SK-N-SH (cell line): ENCODE data around the gene IL2RA. TPM values are rescaled to one million over a fixed set of nuclear protein-coding genes. Genes with fewer than 3 reads are reported as not detected.

Experiments used
- CTCF ChIA-PET: fragments of 300-600, 350-600 bp; formaldehyde crosslinking; extraction: SDS; loops from one replicate; lab custom pipeline; 2021; lab: Yijun Ruan, JAX
- POLR2A ChIA-PET: fragments of 350-600 bp; sonication (Branson Sonifier 250); formaldehyde crosslinking; extraction: SDS; loops from one replicate; lab custom pipeline; 2020; ENCODE audit warnings: antibody characterized with exemption, inconsistent platforms; lab: Yijun Ruan, JAX
- DNase-seq: peaks from one replicate; pipeline ENCODE4 v3.0.0; 2012
- H2AFZ ChIP-seq: fragments of 200-600 bp; sonication (generic); 2 replicates; pipeline ENCODE4 v1.8.1; 2016; ENCODE audit warnings: antibody characterized with exemption, mild to moderate bottlenecking, low read depth
- H3F3A ChIP-seq: fragments of 200-600 bp; sonication (generic); replicated peaks from 2 replicates; pipeline ENCODE3; 2016; ENCODE audit warnings: antibody characterized with exemption, mild to moderate bottlenecking; ENCODE audit not compliant: insufficient read depth
- H3K27ac ChIP-seq, 2 experiments: fragments of 200-500 bp in 1 of 2; fragments of 200-600 bp in 1 of 2; sonication (Bioruptor generic) in 1 of 2; sonication (generic), shearing (Covaris generic) in 1 of 2; 2 replicates each; pipeline versions ENCODE4 v1.5.1 to v1.6.1; 2014 to 2016; ENCODE audit warnings: low read depth in 2 of 2, inconsistent platforms in 1 of 2, low read length in 1 of 2, mild to moderate bottlenecking in 1 of 2, mixed read lengths in 1 of 2
- H3K27me3 ChIP-seq: fragments of 200-600 bp; sonication (generic), shearing (Covaris generic); 2 replicates; pipeline ENCODE4 v1.6.1; 2016; ENCODE audit warnings: mixed run types; ENCODE audit not compliant: insufficient read depth
- H3K36me3 ChIP-seq, 2 experiments: fragments of 200-500 bp in 1 of 2; fragments of 200-600 bp in 1 of 2; sonication (Bioruptor generic) in 1 of 2; sonication (generic) in 1 of 2; replicated peaks in 1 of 2; 2 replicates each; pipeline versions ENCODE3 to v1.5.1; 2014 to 2016; ENCODE audit warnings: low read length in 1 of 2, mild to moderate bottlenecking in 1 of 2; ENCODE audit not compliant: insufficient read depth in 2 of 2, control insufficient read depth in 1 of 2
- H3K4me1 ChIP-seq, 2 experiments: fragments of 200-500 bp in 1 of 2; fragments of 200-600 bp in 1 of 2; sonication (Bioruptor generic) in 1 of 2; sonication (generic), shearing (Covaris generic) in 1 of 2; 2 replicates each; pipeline versions ENCODE4 v1.5.1 to v1.6.1; 2014 to 2016; ENCODE audit warnings: low read depth in 1 of 2, low read length in 1 of 2, mixed run types in 1 of 2; ENCODE audit not compliant: insufficient read depth in 2 of 2, control insufficient read depth in 1 of 2
- H3K4me2 ChIP-seq: fragments of 200-600 bp; sonication (generic), shearing (Covaris generic); 2 replicates; pipeline ENCODE4 v1.6.1; 2017; ENCODE audit warnings: mixed run types
- H3K4me3 ChIP-seq, 2 experiments: fragments of 200-500 bp in 1 of 2; fragments of 200-600 bp in 1 of 2; sonication (Bioruptor generic) in 1 of 2; sonication (generic), shearing (Covaris generic) in 1 of 2; 2 replicates each; pipeline versions ENCODE4 v1.5.1 to v1.8.1; 2014 to 2016; ENCODE audit warnings: low read depth in 2 of 2, inconsistent platforms in 1 of 2, low read length in 1 of 2, mild to moderate bottlenecking in 1 of 2, mixed read lengths in 1 of 2, moderate library complexity in 1 of 2
- H3K79me2 ChIP-seq: fragments of 200-600 bp; sonication (generic); 2 replicates; pipeline ENCODE4 v1.8.1; 2017; ENCODE audit warnings: mild to moderate bottlenecking; ENCODE audit not compliant: insufficient read depth
- H3K9ac ChIP-seq: fragments of 200-600 bp; sonication (generic); 2 replicates; pipeline ENCODE4 v1.6.1; 2017; ENCODE audit warnings: mixed run types
- H3K9me2 ChIP-seq: fragments of 200-600 bp; sonication (generic); 2 replicates; pipeline ENCODE4 v1.6.1; 2017; ENCODE audit warnings: mixed run types
- H3K9me3 ChIP-seq: fragments of 200-600 bp; sonication (generic); 2 replicates; pipeline ENCODE4 v1.6.1; 2017; ENCODE audit warnings: mixed run types, mild to moderate bottlenecking, moderate library complexity
- H4K20me1 ChIP-seq: fragments of 200-600 bp; sonication (generic); 2 replicates; pipeline ENCODE4 v1.6.1; 2017; ENCODE audit warnings: mild to moderate bottlenecking, mixed run types; ENCODE audit not compliant: insufficient read depth
- CHD2 ChIP-seq: fragments of 150-350 bp; IDR thresholded peaks from 2 replicates; pipeline ENCODE4 v1.6.1; 2018; ENCODE audit warnings: low read length; ENCODE audit not compliant: partially characterized antibody
- EZH2phosphoT487 ChIP-seq: fragments of 200-600 bp; sonication (generic); IDR thresholded peaks from 2 replicates; pipeline ENCODE4 v1.6.1; 2017; ENCODE audit warnings: low read depth, mixed run types, mild to moderate bottlenecking, antibody characterized with exemption, moderate library complexity, borderline replicate concordance
- GABPA ChIP-seq: IDR thresholded peaks from 2 replicates; pipeline ENCODE4 v1.4.0; 2012; ENCODE audit warnings: low read depth, mild to moderate bottlenecking
- MXI1 ChIP-seq: IDR thresholded peaks from 2 replicates; pipeline ENCODE4 v1.6.1; 2012; ENCODE audit warnings: mild to moderate bottlenecking, low read depth, low read length, improper control_type of control experiment
- RXRA ChIP-seq: IDR thresholded peaks from 2 replicates; pipeline ENCODE4 v1.4.0; 2012; ENCODE audit warnings: low read depth, mild to moderate bottlenecking, borderline replicate concordance
- TAF1 ChIP-seq: IDR thresholded peaks from 2 replicates; pipeline ENCODE4 v1.6.1; 2012; ENCODE audit warnings: low read depth, mild to moderate bottlenecking, low read length, moderate library complexity, borderline replicate concordance
- TCF12 ChIP-seq: IDR thresholded peaks from 2 replicates; pipeline ENCODE4 v1.4.0; 2012
- YY1 ChIP-seq: IDR thresholded peaks from 2 replicates; pipeline ENCODE4 v1.4.0; 2012; ENCODE audit warnings: low read depth, mild to moderate bottlenecking
- WGBS: methylation state at CpG from one replicate; pipeline ENCODE4 v1.1.6; 2017; ENCODE audit warnings: low lambda C conversion rate; 5-methylcytosine and 5-hydroxymethylcytosine counted together
- polyA plus RNA-seq, 3 experiments: library from polyadenylated mRNA; depleted of rRNA; stranded (reverse); fragments of >200 nt; gene quantifications; 2 replicates each; pipeline ENCODE4 v1.2.3, GENCODE V29; 2012
- TF ChIP-seq, protein P1 (sequence below): IDR thresholded peaks from 2 replicates; pipeline ENCODE4 v1.4.0; 2012; ENCODE audit warnings: low read depth, borderline replicate concordance
- TF ChIP-seq, protein P2 (sequence below): IDR thresholded peaks from 2 replicates; pipeline ENCODE4 v1.4.0; 2012; ENCODE audit warnings: low read depth, borderline replicate concordance
- TF ChIP-seq, protein P3 (sequence below): fragments of 200-600 bp; sonication (generic); IDR thresholded peaks from 2 replicates; pipeline ENCODE4 v1.6.1; 2017; ENCODE audit warnings: antibody characterized with exemption, mild to moderate bottlenecking, moderate library complexity

The IL2RA gene
- polyA plus RNA-seq, 1 of the 3 experiments (the other 2 are of a cell fraction): not detected

GRCh38 chr10:6089334-6090219 lies 27.4 kb upstream of the IL2RA start:
- POLR2A ChIA-PET: no interaction called here

More at GRCh38 chr10:6089334-6090219, 27.4 kb upstream of the IL2RA start:
- peak overlapping the region; percentile 89 to 90 for H3K4me3 ChIP-seq
- H2AFZ ChIP-seq: 0 out of 2 replicates have a peak overlapping the region, but pooled peaks have one; percentile 15
- H3F3A ChIP-seq: peaks cover 10% of the 10 kb centered on the region
- peak overlapping the region; percentile 86 for H3K9ac ChIP-seq
- CTCF ChIA-PET: interaction anchor here (0.6 to 6.0 kb wide), 10 partner anchors 11 to 316 kb away, joined by 3 to 57 read pairs (median 6); partner anchors contain the start of gene PFKFB3
- H3K4me2 ChIP-seq: peak overlapping the region; percentile 97
- no peaks in the 10 kb centered on the region for H3K9me3 ChIP-seq
- DNase-seq: peak; percentile 59
- peaks cover 13% of the 10 kb centered on the region in 2 experiments; a peak in 3 of 4 replicates for H3K4me1 ChIP-seq
- peak overlapping the region; percentile 36 to 63; a peak in 3 of 4 replicates for H3K27ac ChIP-seq
- H3K27me3 ChIP-seq: no peaks in the 10 kb centered on the region
- H3K36me3 ChIP-seq: peaks cover 0 to 3% of the 10 kb centered on the region in 2 experiments
- 4% methylated on average over 35 of the region's 53 CpGs for WGBS
- no peaks in the 10 kb centered on the region for H3K9me2 ChIP-seq
- H3K79me2 ChIP-seq: peaks cover 57% of the 10 kb centered on the region
- TF ChIP-seq MXI1: no peak
- TF ChIP-seq, protein P1, sequence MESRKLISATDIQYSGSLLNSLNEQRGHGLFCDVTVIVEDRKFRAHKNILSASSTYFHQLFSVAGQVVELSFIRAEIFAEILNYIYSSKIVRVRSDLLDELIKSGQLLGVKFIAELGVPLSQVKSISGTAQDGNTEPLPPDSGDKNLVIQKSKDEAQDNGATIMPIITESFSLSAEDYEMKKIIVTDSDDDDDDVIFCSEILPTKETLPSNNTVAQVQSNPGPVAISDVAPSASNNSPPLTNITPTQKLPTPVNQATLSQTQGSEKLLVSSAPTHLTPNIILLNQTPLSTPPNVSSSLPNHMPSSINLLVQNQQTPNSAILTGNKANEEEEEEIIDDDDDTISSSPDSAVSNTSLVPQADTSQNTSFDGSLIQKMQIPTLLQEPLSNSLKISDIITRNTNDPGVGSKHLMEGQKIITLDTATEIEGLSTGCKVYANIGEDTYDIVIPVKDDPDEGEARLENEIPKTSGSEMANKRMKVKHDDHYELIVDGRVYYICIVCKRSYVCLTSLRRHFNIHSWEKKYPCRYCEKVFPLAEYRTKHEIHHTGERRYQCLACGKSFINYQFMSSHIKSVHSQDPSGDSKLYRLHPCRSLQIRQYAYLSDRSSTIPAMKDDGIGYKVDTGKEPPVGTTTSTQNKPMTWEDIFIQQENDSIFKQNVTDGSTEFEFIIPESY: no peak
- TF ChIP-seq GABPA: no peak
- TF ChIP-seq TCF12: no peak
- TF ChIP-seq EZH2phosphoT487: no peak
- TF ChIP-seq, protein P2, sequence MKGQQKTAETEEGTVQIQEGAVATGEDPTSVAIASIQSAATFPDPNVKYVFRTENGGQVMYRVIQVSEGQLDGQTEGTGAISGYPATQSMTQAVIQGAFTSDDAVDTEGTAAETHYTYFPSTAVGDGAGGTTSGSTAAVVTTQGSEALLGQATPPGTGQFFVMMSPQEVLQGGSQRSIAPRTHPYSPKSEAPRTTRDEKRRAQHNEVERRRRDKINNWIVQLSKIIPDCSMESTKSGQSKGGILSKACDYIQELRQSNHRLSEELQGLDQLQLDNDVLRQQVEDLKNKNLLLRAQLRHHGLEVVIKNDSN: no peak
- no peak for TF ChIP-seq CHD2
- no peak for TF ChIP-seq RXRA
- TF ChIP-seq TAF1: no peak
- TF ChIP-seq, protein P3, sequence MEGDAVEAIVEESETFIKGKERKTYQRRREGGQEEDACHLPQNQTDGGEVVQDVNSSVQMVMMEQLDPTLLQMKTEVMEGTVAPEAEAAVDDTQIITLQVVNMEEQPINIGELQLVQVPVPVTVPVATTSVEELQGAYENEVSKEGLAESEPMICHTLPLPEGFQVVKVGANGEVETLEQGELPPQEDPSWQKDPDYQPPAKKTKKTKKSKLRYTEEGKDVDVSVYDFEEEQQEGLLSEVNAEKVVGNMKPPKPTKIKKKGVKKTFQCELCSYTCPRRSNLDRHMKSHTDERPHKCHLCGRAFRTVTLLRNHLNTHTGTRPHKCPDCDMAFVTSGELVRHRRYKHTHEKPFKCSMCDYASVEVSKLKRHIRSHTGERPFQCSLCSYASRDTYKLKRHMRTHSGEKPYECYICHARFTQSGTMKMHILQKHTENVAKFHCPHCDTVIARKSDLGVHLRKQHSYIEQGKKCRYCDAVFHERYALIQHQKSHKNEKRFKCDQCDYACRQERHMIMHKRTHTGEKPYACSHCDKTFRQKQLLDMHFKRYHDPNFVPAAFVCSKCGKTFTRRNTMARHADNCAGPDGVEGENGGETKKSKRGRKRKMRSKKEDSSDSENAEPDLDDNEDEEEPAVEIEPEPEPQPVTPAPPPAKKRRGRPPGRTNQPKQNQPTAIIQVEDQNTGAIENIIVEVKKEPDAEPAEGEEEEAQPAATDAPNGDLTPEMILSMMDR: no peak
- no peak for TF ChIP-seq YY1
- H4K20me1 ChIP-seq: peaks cover 51% of the 10 kb centered on the region
